ENCODE data around the gene KCNIP2.

The KCNIP2 gene

DNA sequence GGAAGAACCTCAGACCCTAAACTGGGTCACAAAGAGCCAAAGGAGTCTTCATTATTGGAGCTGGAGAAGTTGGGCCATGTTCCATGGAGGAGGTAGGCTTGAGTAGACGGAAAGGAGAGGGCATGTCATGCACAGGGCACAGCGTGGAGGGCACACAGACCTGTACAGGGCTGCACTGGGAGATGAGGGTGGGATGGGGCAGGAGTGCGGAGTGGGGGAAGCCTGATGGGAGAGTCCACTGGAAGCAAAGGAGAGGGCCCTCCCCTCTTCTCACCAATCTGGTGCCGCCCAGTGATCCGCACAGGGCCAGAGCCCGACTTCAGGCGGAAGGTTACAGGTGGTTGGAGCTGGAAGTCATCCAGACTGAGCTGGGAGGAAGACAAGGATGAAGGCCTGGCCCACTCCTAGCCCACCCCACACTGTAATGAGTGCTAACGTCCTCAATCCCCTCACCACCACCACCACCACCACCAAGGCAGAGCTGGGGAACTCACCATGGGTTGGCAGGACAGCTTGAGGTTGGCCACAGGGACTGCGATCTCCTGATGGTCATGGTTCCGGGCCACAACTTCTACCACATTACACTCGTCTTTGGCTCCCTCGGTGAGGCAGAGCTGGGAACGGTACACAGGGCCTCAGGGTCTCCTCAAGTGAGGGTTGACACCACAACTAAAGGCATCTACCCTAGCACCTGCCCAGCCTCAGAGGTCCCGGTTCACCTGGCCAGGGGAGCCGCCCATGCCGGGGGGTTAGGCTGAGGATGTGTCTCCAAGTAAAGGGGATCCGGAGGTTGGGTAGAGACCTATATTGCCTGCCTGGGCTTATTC is 61.4 kb downstream of the KCNIP2 start:
- no peak for DNase-seq

GRCh38 chr10:101781655-101781983 is 62.0 kb downstream of the KCNIP2 start:
- DNase-seq, result no peak

- peak; percentile 71 for DNase-seq
These were observed 62.6 kb downstream of the KCNIP2 start for GRCh38 chr10:101780818-101781654.

- DNase-seq, result no peak
These were observed 63.3 kb downstream of the KCNIP2 start for GRCh38 chr10:101780187-101780817.

GRCh38 chr10:101779544-101780186 is 63.9 kb downstream of the KCNIP2 start:
- DNase-seq, result peak; percentile 86

DNA sequence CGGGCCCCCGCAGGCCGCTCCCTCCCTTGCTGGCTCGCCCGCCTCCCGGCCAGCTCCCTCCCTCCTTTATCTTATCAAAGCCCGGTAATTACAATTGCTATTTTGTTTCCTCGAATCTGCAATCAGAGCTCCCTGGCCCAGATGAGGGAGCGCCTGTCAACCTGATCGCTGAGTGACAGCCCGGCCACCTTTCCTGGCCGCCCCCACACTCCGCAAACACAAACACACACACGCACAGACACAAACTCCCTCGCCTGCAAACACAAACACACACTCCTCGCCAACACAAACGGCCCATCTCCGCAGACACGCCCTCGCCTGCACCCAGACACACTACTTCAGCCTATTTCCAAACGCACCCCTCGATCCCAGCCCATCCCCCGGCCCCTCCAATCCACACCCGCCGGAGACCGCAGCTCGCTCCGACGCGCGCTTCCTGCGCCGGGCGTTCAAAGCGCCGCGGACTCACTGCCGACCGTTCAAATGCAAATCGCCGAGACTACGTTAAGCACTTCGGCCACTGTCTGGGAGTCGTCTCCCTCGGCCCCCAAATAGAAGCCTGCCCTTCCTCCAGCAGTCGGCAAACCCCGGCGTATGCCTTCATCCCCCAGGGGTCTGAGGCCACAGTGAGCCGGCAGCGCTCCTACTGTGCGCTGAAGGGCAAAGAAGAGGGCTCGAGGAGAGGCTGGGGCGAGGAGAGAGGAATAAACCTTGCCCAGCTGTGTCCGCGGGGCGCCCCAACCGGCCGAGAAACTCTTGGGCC is 64.6 kb downstream of the KCNIP2 start:
- DNase-seq, result no peak

- DNase-seq, result no peak
These were observed 65.3 kb downstream of the KCNIP2 start for GRCh38 chr10:101778151-101778780.

GRCh38 chr10:101777619-101778145 is 65.9 kb downstream of the KCNIP2 start:
- DNase-seq, result no peak

- no peak for DNase-seq
These were observed 67.3 kb downstream of the KCNIP2 start for GRCh38 chr10:101776161-101776817.
